ENCODE measurements around the gene KRTAP5-10. TPM values are rescaled to one million over a fixed set of nuclear protein-coding genes. Genes with fewer than 3 reads are reported as not detected.
"Not testable (repeated sequence)": the region's sequence is repeated elsewhere in the genome, so short reads cannot be mapped to it uniquely, and the experiment has no call there.

Gene KRTAP5-10
- total RNA-seq, 1 experiment from 2014 or later, result 0.20 TPM

GRCh38 chr11:71568704-71569349 is 3.5 kb downstream of the KRTAP5-10 start:
- Histone ChIP-seq H4K20me1 (ENCODE audit: insufficient read depth) (no peaks in the 10 kb centered on the region), H3K9me3 (ENCODE audit: control insufficient read depth in 1 of 2, insufficient read depth in 1 of 2, low read depth in 1 of 2, low read length in 2 of 2) (no peaks in the 10 kb centered on the region), H3K79me2 (ENCODE audit: insufficient read depth, low read length) (no peaks in the 10 kb centered on the region), H3K27me3 (ENCODE audit: insufficient read depth, low read length) (peaks cover 15% of the 10 kb centered on the region; the same call in 1 of the 2 replicates), H3K9me2 (ENCODE audit: insufficient read depth) (no peaks in the 10 kb centered on the region), H3K4me2 (ENCODE audit: low read length) (no peak overlapping the region), H3K9ac (ENCODE audit: low read length) (no peak overlapping the region), H3K4me3 (replicated peaks in 1 of 2; ENCODE audit: low read depth in 1 of 2, low read length in 2 of 2) (no peak overlapping the region), H3K4me1 (ENCODE audit: control insufficient read depth in 1 of 2, insufficient read depth in 2 of 2, low read length in 2 of 2) (no peaks in the 10 kb centered on the region), H2AFZ (ENCODE audit: low read depth, low read length, poor library complexity, severe bottlenecking) (no peak overlapping the region), H3K27ac (ENCODE audit: low read depth, low read length) (no peak overlapping the region), H3K36me3 (ENCODE audit: control insufficient read depth in 1 of 2, insufficient read depth in 2 of 2, low read length in 2 of 2) (no peaks in the 10 kb centered on the region)
- no peak for TF ChIP-seq ATF3 (IDR thresholded peaks at IDR 0.05)
- TF ChIP-seq EZH2 (IDR thresholded peaks at IDR 0.05), result no peak
- TF ChIP-seq ELF1 (IDR thresholded peaks at IDR 0.05; ENCODE audit: borderline replicate concordance, low read depth), result no peak
- no peak for TF ChIP-seq FOSL1 (IDR thresholded peaks at IDR 0.05; ENCODE audit: low read depth)
- no peak for TF ChIP-seq CBX3 (IDR thresholded peaks at IDR 0.05; ENCODE audit: low read depth)
- no peak for TF ChIP-seq CTCF (IDR thresholded peaks at IDR 0.05 in 2 of 3, conservative IDR thresholded peaks at IDR 0.05 in 1 of 3; ENCODE audit: borderline replicate concordance in 1 of 3, insufficient read depth in 1 of 3, low read depth in 2 of 3, low read length in 2 of 3)
- no peak for TF ChIP-seq ZBTB33 (IDR thresholded peaks at IDR 0.05; ENCODE audit: extremely low read depth, insufficient replicate concordance, low read length)
- TF ChIP-seq SP1 (IDR thresholded peaks at IDR 0.05; ENCODE audit: low read depth), result no peak
- TF ChIP-seq JUND (IDR thresholded peaks at IDR 0.05), result no peak
- TF ChIP-seq SIN3A (IDR thresholded peaks at IDR 0.05; ENCODE audit: low read depth), result no peak
- no peak for TF ChIP-seq ZNF274 (IDR thresholded peaks at IDR 0.05; ENCODE audit: low read depth, low read length)
- no peak for TF ChIP-seq YY1 (IDR thresholded peaks at IDR 0.05; ENCODE audit: extremely low read depth, insufficient replicate concordance, low read depth, low read length)
- no peak for TF ChIP-seq CEBPB (IDR thresholded peaks at IDR 0.05; ENCODE audit: low read depth)
- TF ChIP-seq MAX (IDR thresholded peaks at IDR 0.05), result no peak
- TF ChIP-seq EGR1 (IDR thresholded peaks at IDR 0.05; ENCODE audit: low read depth), result no peak
- no peak for TF ChIP-seq SRF (IDR thresholded peaks at IDR 0.05; ENCODE audit: low read depth)
- ATAC-seq (no peak), DNase-seq (ENCODE audit: low read depth, low spot score) (no peak)
- CTCF ChIA-PET, result no interaction called here
- intact Hi-C loops (cut with micrococcal nuclease), result no loop called here
- BruUV-seq (replicated peaks), result no TSS peak
- POLR2A ChIA-PET, result no interaction called here
- RAD21 ChIA-PET (ENCODE audit: low non-redundant PET in 1 of 2, low total read pairs in 2 of 2, uncharacterized antibody in 2 of 2, unreplicated experiment in 2 of 2), result no interaction called here

GRCh38 chr11:71571101-71571850 is 5.9 kb downstream of the KRTAP5-10 start:
- H3K4me3 ChIP-seq (replicated peaks in 1 of 2; ENCODE audit: low read depth in 1 of 2, low read length in 2 of 2); H2AFZ ChIP-seq (ENCODE audit: low read depth, low read length, poor library complexity, severe bottlenecking); H3K9me3 ChIP-seq (ENCODE audit: control insufficient read depth in 1 of 2, insufficient read depth in 1 of 2, low read depth in 1 of 2, low read length in 2 of 2); intact Hi-C loops (cut with micrococcal nuclease); H3K4me1 ChIP-seq (ENCODE audit: control insufficient read depth in 1 of 2, insufficient read depth in 2 of 2, low read length in 2 of 2); POLR2A ChIA-PET; H4K20me1 ChIP-seq (ENCODE audit: insufficient read depth); H3K36me3 ChIP-seq (ENCODE audit: control insufficient read depth in 1 of 2, insufficient read depth in 2 of 2, low read length in 2 of 2); CTCF ChIA-PET; RAD21 ChIA-PET (ENCODE audit: low non-redundant PET in 1 of 2, low total read pairs in 2 of 2, uncharacterized antibody in 2 of 2, unreplicated experiment in 2 of 2); H3K4me2 ChIP-seq (ENCODE audit: low read length); ATAC-seq; H3K79me2 ChIP-seq (ENCODE audit: insufficient read depth, low read length); H3K9ac ChIP-seq (ENCODE audit: low read length); DNase-seq (ENCODE audit: low read depth, low spot score); BruUV-seq (replicated peaks); H3K9me2 ChIP-seq (ENCODE audit: insufficient read depth); H3K27ac ChIP-seq (ENCODE audit: low read depth, low read length): not testable (repeated sequence)
- peaks cover 19% of the 10 kb centered on the region; the same call in 1 of the 2 replicates for H3K27me3 ChIP-seq (ENCODE audit: insufficient read depth, low read length)

All from HCT116 (cell line).